Activated CD8-positive, alpha-beta T cell treated with anti-CD3 and anti-CD28 coated beads for 36 hours (primary cell): ENCODE measurements around the gene TMEM108. TPM values are rescaled to one million over a fixed set of nuclear protein-coding genes. Genes with fewer than 3 reads are reported as not detected.

Experiments
- ATAC-seq: fragments of 200-7000 bp; cut with Tn5 transposase; one replicate; pipeline ENCODE4 v1.10.0; 2021; ENCODE audit warnings: mild to moderate bottlenecking, moderate library complexity
- CTCF ChIA-PET: fragments of 350-600 bp; sonication (Branson Sonifier 250); formaldehyde crosslinking; loops from one replicate; lab custom pipeline; 2021; ENCODE audit warnings: antibody characterized with exemption; lab: Charles Lee
- POLR2A ChIA-PET: fragments of 350-600 bp; sonication (Branson Sonifier 250); formaldehyde crosslinking; loops from one replicate; lab custom pipeline; 2021; ENCODE audit warnings: antibody characterized with exemption; lab: Charles Lee
- DNase-seq: peaks from one replicate; pipeline ENCODE4 v3.0.0-alpha.2; 2020
- H3K27ac Mint-ChIP-seq: one replicate; pipeline ENCODE4 v1.8.0; 2021; ENCODE audit warnings: mild to moderate bottlenecking, mixed read lengths
- H3K27me3 Mint-ChIP-seq: one replicate; pipeline ENCODE4 v1.8.0; 2021; ENCODE audit warnings: mixed read lengths
- H3K36me3 Mint-ChIP-seq: one replicate; pipeline ENCODE4 v1.8.0; 2021; ENCODE audit warnings: low read depth, mixed read lengths
- H3K4me1 Mint-ChIP-seq: one replicate; pipeline ENCODE4 v1.8.0; 2021; ENCODE audit warnings: low read depth, mixed read lengths
- H3K4me3 Mint-ChIP-seq: one replicate; pipeline ENCODE4 v1.8.0; 2021; ENCODE audit warnings: mild to moderate bottlenecking, moderate library complexity, mixed read lengths
- H3K9me3 Mint-ChIP-seq: one replicate; pipeline ENCODE4 v1.8.0; 2021; ENCODE audit warnings: mixed read lengths
- intact Hi-C: fragments of 100-400 bp; cut with micrococcal nuclease; formaldehyde crosslinking; loops from one replicate; pipeline ENCODE4 v1.10.0; 2022
- total RNA-seq, 2 experiments: library from RNA; stranded (reverse); gene quantifications; one replicate each; pipeline ENCODE4 v1.2.3, GENCODE V29; 2021
- TF ChIP-seq, protein P1 (sequence below): fragments of 200-600 bp; IDR thresholded peaks from one replicate; pipeline ENCODE4 v1.8.0; 2022; ENCODE audit warnings: antibody characterized with exemption, mild to moderate bottlenecking

The TMEM108 gene
- total RNA-seq, 2 experiments from 2014 or later = not detected

- POLR2A ChIA-PET = no interaction called here
- Mint-ChIP-seq H3K4me3 (no peak overlapping the region), H3K27ac (no peak overlapping the region), H3K4me1 (no peaks in the 10 kb centered on the region), H3K27me3 (peaks cover 16% of the 10 kb centered on the region), H3K36me3 (no peaks in the 10 kb centered on the region), H3K9me3 (no peaks in the 10 kb centered on the region)
- DNase-seq = no peak
- intact Hi-C loops = no loop called here
- TF ChIP-seq, protein P1, sequence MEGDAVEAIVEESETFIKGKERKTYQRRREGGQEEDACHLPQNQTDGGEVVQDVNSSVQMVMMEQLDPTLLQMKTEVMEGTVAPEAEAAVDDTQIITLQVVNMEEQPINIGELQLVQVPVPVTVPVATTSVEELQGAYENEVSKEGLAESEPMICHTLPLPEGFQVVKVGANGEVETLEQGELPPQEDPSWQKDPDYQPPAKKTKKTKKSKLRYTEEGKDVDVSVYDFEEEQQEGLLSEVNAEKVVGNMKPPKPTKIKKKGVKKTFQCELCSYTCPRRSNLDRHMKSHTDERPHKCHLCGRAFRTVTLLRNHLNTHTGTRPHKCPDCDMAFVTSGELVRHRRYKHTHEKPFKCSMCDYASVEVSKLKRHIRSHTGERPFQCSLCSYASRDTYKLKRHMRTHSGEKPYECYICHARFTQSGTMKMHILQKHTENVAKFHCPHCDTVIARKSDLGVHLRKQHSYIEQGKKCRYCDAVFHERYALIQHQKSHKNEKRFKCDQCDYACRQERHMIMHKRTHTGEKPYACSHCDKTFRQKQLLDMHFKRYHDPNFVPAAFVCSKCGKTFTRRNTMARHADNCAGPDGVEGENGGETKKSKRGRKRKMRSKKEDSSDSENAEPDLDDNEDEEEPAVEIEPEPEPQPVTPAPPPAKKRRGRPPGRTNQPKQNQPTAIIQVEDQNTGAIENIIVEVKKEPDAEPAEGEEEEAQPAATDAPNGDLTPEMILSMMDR = no peak
- ATAC-seq = no peak
- CTCF ChIA-PET = no interaction called here
Measured at GRCh38 chr3:133049491-133049890, 11.3 kb downstream of the TMEM108 start.

DNA sequence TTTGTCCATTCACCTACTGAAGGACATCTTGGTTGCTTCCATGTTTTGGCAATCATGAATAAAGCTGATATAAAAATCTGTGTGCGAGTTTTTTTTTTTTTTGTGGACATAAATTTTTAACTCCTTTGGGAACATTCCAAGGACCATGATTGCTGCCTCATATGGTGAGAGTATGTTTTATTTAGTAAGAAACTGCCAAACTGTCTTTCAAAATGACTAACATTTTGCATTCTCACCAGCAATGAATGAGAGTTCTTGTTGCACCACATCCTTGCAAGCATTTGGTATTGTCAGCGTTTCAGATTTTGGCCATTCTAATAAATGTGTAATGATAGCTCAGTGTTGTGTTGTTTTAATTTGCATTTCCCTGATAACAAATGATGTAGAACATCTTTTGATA, 12.7 kb downstream of the TMEM108 start:
- Mint-ChIP-seq H3K9me3 (no peaks in the 10 kb centered on the region), H3K27ac (no peak overlapping the region), H3K4me3 (no peak overlapping the region), H3K27me3 (peaks cover 16% of the 10 kb centered on the region), H3K4me1 (no peaks in the 10 kb centered on the region), H3K36me3 (no peaks in the 10 kb centered on the region)
- intact Hi-C loops = no loop called here
- POLR2A ChIA-PET = no interaction called here
- TF ChIP-seq, protein P1 = no peak
- CTCF ChIA-PET = no interaction called here
- ATAC-seq (no peak), DNase-seq (no peak)

DNA sequence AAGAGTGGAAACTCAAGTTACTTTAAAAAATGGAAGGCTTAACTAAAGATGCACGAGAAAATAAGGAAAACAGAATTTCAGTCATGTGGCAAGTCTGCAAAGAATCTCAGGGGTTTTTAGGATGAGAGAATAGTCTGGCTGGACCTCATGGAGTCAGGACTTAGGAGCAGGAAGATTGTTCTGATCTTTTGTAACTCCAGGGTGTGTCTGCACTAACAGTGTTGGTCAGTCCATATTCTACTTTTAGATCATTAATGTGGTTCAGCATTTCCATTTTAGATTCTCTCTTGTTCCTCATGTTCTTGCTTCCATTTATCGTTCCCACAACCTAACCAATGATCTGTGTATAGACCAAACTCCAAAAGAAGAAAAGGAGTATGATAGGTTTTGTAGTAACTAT, 15.3 kb downstream of the TMEM108 start:
- ATAC-seq (no peak), DNase-seq (no peak)
- TF ChIP-seq, protein P1 = no peak
- intact Hi-C loops = no loop called here
- POLR2A ChIA-PET = no interaction called here
- no peak overlapping the region for H3K4me3 Mint-ChIP-seq
- H3K4me1 Mint-ChIP-seq = no peaks in the 10 kb centered on the region
- no peaks in the 10 kb centered on the region for H3K36me3 Mint-ChIP-seq
- no peaks in the 10 kb centered on the region for H3K9me3 Mint-ChIP-seq
- no peak overlapping the region for H3K27ac Mint-ChIP-seq
- H3K27me3 Mint-ChIP-seq = peaks cover 13% of the 10 kb centered on the region
- CTCF ChIA-PET = no interaction called here

GRCh38 chr3:133054586-133054985, 16.4 kb downstream of the TMEM108 start:
- POLR2A ChIA-PET = no interaction called here
- intact Hi-C loops = no loop called here
- ATAC-seq = no peak
- H3K36me3 Mint-ChIP-seq = no peaks in the 10 kb centered on the region
- no peaks in the 10 kb centered on the region for H3K9me3 Mint-ChIP-seq
- CTCF ChIA-PET = no interaction called here
- TF ChIP-seq, protein P1 = no peak
- H3K4me1 Mint-ChIP-seq = no peaks in the 10 kb centered on the region
- H3K27ac Mint-ChIP-seq = no peak overlapping the region
- no peak overlapping the region for H3K4me3 Mint-ChIP-seq
- H3K27me3 Mint-ChIP-seq = peaks cover 13% of the 10 kb centered on the region
- DNase-seq = no peak

GRCh38 chr3:133055339-133055738, 17.1 kb downstream of the TMEM108 start:
- intact Hi-C loops = no loop called here
- Mint-ChIP-seq H3K4me1 (no peaks in the 10 kb centered on the region), H3K36me3 (no peaks in the 10 kb centered on the region)

More at GRCh38 chr3:133055339-133055738, 17.1 kb downstream of the TMEM108 start:
- POLR2A ChIA-PET = no interaction called here
- no peak for DNase-seq
- no peak overlapping the region for H3K27ac Mint-ChIP-seq
- TF ChIP-seq, protein P1 = no peak
- no peak overlapping the region for H3K4me3 Mint-ChIP-seq
- peaks cover 11% of the 10 kb centered on the region for H3K27me3 Mint-ChIP-seq
- ATAC-seq = no peak
- CTCF ChIA-PET = no interaction called here
- no peaks in the 10 kb centered on the region for H3K9me3 Mint-ChIP-seq
